NCI-H2081 treated with DMSO at 0.1 percent for 48 hours (cell line): ENCODE data around the gene SOCS3.
"Not testable (repeated sequence)": the region's sequence is repeated elsewhere in the genome, so short reads cannot be mapped to it uniquely, and the experiment has no call there.

ENCODE experiments used
- DNase-seq: peaks from one replicate; lab custom pipeline; 2025; lab: John Stamatoyannopoulos, UW

The SOCS3 gene

DNA sequence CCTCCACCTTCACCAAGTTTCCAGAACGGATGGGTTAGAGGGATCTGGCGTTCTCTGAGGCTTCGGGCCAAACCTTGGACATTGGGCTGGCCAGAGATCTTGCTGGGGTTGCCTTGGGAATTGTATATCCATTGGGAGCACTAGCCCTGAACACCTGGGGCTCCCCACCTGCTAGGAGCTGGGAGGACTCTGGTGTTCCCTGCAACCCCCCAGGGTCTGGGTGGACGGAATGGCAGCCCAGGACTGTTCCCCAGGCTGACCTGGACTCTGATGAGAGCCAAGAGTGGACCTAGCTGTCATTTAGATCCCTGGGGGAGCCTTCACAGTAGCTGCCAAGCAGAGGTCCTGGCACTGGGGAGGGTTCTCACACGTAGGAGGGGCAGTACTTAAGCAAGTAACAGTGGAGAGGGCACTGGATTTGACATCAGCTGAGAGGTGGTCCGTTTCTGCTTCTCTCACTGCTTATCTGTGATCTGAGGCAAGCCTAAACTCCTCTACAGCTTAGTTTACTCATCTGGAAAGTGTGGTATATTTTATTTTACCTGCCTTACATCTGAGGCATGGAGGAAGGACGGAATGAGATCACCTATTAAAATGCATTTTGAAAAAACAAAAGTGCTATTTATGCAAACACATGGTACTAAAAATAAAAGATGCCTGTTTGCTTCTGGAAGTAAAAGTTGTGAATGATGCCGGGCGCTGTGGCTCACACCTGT is 11.7 kb downstream of the SOCS3 start:
- DNase-seq, result no peak

- DNase-seq, result no peak
Measured at GRCh38 chr17:78347453-78347852, 12.4 kb downstream of the SOCS3 start.

GRCh38 chr17:78346605-78347250 is 13.1 kb downstream of the SOCS3 start:
- DNase-seq, result no peak

- no peak for DNase-seq
Measured at GRCh38 chr17:78345791-78346494, 13.9 kb downstream of the SOCS3 start.

DNA sequence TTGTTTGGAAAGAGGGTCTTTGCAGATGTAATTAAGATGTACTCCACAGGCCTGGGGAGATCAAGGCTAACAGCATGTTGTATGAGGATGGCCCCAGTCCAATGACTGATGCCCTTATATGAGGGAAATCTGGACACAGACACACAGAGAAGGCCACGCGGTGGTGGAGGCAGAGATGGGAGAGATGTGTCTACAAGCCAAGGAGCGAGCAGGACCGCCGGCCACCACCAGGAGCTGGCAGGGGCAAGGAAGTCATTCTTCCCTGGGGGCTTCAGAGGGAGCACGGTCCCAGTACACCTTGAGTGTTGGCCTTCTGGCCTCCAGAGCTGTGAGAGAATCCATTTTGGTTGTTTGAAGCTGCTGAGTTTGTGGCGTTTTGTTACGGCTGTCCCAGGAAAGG is 14.7 kb downstream of the SOCS3 start:
- DNase-seq, result no peak

GRCh38 chr17:78344666-78345065 is 15.2 kb downstream of the SOCS3 start:
- no peak for DNase-seq

- no peak for DNase-seq
Measured at GRCh38 chr17:78343543-78344201, 16.2 kb downstream of the SOCS3 start.

DNA sequence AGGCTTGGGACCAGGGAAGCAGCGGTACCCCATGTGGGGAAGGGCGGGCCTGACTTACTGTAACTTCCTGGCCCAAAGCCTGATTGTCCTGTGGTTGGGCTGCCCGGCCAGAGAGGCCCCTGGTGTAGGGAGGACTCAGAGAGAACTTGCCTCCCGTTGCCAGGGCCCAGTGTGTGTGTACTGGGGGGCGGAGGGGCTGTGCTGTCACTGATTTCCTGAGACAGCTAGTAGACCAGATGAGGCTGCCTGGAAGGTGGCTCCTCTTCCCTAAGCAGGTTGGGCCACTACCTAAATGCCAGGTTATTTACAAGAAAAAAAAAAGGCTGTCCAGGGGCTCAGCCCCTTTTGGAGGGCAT is 16.7 kb downstream of the SOCS3 start:
- no peak for DNase-seq

- DNase-seq, result no peak
Measured at GRCh38 chr17:78342449-78343186, 17.3 kb downstream of the SOCS3 start.

- no peak for DNase-seq
Measured at GRCh38 chr17:78341559-78342448, 18.1 kb downstream of the SOCS3 start.

DNA sequence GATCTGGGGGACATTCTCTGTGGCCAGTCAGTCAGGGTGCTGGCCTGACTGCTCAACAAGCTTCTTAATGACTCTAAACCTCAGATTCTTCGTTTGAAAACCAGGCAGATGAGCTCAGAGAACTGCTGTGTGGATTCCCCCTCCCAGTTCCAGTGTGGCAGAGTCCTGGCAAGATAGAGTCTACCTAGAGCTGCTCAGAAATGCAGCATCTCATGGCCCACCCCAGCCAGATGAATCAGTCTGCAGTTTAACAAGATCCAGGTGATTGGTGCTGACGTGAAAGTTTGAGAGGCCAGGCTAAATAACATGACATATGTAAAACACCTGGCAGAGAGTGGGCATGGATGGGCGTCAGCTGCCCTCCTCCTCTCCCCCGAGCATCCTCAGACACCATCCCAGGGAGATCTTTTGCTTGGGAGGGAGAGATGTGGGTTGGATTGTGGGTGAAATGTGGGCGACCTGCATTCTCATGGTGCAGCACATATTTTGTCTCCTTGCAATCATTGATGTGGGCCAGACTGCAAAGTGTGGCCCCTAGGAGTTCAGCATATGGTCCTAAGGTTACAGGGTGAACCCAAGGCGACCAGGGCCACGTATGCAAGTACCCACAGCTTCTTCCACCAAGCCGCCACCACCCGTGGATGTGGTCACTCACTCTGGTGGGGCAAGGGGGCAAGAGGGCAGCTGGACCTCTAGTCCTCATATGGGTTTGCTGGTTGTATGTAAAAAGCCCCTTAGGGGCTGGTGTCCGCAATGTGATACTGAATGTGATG is 19.5 kb downstream of the SOCS3 start:
- no peak for DNase-seq

DNA sequence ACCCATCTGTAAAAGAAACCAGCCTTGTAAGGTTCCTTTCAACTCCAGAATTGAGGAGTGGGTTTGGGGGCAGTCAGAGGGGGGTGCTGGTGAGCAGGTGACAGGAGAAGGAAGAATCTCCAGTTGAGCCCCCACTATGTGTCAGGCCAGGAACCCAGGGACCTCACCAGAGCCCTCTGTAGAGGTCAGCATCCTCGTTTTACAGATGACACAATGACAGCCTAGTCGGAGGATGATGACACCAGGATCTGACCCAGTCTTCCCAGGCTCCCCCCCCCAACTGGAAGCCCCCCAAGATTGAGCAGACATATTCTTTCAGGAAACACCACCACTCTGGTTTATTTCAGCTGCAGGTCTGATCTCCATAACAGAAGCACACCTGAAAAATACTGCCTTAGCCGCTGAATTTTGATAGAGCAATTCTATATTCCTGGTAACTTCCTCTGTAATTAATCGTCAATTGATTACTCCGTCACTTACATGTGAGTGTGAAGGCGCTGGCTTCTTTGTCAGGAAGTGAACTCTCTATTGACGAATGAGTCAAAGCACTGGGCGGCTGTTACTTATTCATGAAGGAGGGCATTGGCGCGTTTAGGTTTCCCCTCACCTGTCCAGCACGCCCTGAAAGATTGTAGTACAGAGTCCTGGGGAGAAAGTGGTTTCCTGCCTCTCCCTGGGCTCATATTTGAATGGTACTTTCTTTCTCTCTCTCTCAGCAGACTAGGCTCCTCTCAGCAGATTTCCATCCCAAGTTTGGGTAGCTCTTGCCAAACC is 21.2 kb downstream of the SOCS3 start:
- no peak for DNase-seq

DNA sequence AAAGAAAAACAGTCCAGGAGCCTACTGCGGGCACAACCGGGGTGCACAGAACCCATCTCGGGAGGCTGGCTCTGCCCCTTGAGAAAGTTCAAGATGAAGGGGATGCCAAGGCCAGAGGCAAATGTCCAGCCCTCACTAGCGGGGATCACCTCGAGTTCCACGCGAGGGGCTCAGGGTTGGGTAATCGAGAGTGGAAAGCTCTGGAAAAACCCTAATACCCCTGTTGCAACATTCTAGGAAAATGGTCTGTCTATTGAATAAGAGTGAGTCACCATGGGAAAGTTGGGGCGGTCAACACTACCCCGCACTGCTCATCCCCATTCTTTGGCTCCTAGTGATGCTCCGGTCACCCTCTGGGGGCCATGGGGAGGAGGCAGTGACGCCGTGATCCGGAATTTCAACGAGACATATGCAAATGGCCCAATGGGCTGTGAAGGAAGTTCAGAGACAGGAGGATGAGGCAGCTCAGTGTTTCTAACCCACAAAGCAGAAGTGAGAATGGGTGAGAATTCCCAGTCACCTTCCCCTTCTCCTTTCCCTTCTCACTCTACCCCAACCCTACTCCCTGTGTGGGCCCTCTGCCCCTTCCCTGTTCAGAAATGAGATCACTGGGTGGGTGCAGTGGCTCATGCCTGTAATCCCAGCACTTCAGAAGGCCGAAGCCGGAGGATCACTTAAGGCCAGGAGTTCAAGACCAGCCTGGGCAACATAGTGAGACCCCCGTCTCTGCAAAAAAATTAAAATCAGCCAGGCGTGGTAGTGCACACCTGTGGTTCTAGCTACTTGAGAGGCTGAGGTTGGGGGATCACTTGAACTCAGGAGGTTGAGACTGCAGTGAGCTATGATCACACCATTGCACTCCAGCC is 22.4 kb downstream of the SOCS3 start:
- no peak for DNase-seq

DNA sequence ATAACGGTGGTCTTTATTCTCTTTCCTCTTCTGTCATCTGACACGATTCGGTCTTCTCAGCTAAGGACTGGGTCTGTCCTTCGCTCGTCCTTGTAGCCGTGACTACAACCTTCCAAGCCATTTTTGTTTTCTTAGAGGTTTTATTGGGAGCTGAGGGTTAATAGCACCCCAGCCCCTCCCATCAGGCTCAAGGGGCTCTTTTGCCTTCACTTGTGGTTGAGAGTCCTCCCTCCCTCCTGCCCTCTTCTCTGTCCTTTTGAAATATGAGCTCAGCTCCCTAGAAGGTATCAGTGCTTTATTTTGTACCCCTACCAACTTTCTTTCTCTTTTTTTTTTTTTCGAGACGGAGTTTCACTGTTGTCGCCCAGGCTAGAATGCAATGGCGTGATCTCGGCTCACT is 24.7 kb downstream of the SOCS3 start:
- DNase-seq, result no peak

- no peak for DNase-seq
Measured at GRCh38 chr17:78332991-78333390, 26.9 kb downstream of the SOCS3 start.

GRCh38 chr17:78331355-78331754 is 28.5 kb downstream of the SOCS3 start:
- not testable (repeated sequence) for DNase-seq

DNA sequence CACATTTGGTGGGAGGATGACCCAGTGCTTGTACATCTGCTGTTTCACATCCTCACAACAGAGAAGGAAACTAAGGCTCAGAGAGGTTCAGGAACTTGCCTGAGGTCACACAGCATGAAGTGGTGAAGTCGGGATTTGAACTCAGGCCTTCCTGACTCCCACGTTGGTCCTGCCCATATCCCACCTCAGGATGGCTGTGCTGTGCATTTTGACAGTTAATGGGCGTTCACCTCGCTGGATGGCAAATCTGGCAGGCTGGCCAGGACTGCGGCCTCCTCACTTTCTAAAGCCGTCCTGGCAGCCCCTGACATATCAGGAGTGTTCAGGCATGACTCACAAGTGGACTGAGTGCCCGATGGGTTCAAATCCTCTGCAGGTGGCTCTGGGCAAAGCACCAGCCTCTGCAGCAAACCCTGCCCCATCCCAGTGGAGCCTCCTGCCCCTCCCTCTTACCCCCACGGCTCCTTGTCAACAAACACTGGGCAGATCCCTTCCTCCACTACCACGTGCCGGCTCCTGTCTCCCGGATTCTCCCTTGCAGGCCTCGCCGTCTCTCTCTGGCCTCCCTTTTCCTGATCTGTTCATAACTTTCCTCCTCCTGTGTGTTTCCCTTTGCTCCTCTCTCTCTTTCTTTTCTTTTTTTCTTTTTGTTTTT is 29.2 kb downstream of the SOCS3 start:
- DNase-seq, result no peak
